ENCODE measurements around the gene NPDC1. TPM values are rescaled to one million over a fixed set of nuclear protein-coding genes. Genes with fewer than 3 reads are reported as not detected.

NPDC1 gene
- polyA plus RNA-seq, 2 of the 4 experiments (the other 2 are of a cell fraction) = 12.7 to 40.6 TPM

- no peak overlapping the region for H3K4me2 ChIP-seq
- H3K27ac ChIP-seq = no peak overlapping the region
- no peak overlapping the region for H3K4me3 ChIP-seq
- ATAC-seq (no peak), DNase-seq (ENCODE audit: low read depth in 1 of 2, low spot score in 1 of 2) (no peak), FAIRE-seq (no peak)
- ChIA-PET POLR2A (no interaction called here), CTCF (interaction anchor here (0.7 to 12.9 kb wide), 6 partner anchors 12 to 230 kb away, joined by 3 to 169 read pairs (median 4); partner anchors contain the start of genes ABCA2, AJM1 and FUT7)
- TF ChIP-seq HOXA7 (CRISPR knock-in tag; IDR thresholded peaks at IDR 0.05) = no peak
- TF ChIP-seq ZSCAN20 (CRISPR knock-in tag; IDR thresholded peaks at IDR 0.05) = no peak
- TF ChIP-seq GATA3 (IDR thresholded peaks at IDR 0.05; ENCODE audit: borderline replicate concordance) = no peak
- TF ChIP-seq ELK1 (IDR thresholded peaks at IDR 0.05; ENCODE audit: low read depth, low read length) = no peak
- TF ChIP-seq REST (IDR thresholded peaks at IDR 0.05) = no peak
- no peak for TF ChIP-seq ZNF302 (CRISPR knock-in tag; IDR thresholded peaks at IDR 0.05)
- no peak for TF ChIP-seq HEYL (CRISPR knock-in tag; IDR thresholded peaks at IDR 0.05)
- no peak for TF ChIP-seq HDAC2 (IDR thresholded peaks at IDR 0.05)
- no peak for TF ChIP-seq SMC3 (IDR thresholded peaks at IDR 0.05)
- no peak for TF ChIP-seq MAX (IDR thresholded peaks at IDR 0.05)
- no peak for TF ChIP-seq PBX3 (IDR thresholded peaks at IDR 0.05)
- no peak for TF ChIP-seq FOXS1 (CRISPR knock-in tag; IDR thresholded peaks at IDR 0.05)
- TF ChIP-seq NR3C1 (IDR thresholded peaks at IDR 0.05) = no peak
- TF ChIP-seq FOSL2 (IDR thresholded peaks at IDR 0.05) = no peak
- no peak for TF ChIP-seq FOSL2 (CRISPR knock-in tag; IDR thresholded peaks at IDR 0.05)
- no peak for TF ChIP-seq POLR2A (IDR thresholded peaks at IDR 0.05; ENCODE audit: low read length)
- no peak for TF ChIP-seq HES2 (IDR thresholded peaks at IDR 0.05)
- 95% methylated on average over 35 of the region's 45 CpGs for WGBS (ENCODE audit: missing lambda C conversion rate)
- peaks cover 6% of the 10 kb centered on the region; the same call in 2 of the 3 replicates for H3K4me1 ChIP-seq
- no peaks in the 10 kb centered on the region for H3K9me3 ChIP-seq
These were observed 28.0 kb downstream of the NPDC1 start for GRCh38 chr9:137017791-137018497.

GRCh38 chr9:137017071-137017470 is 28.9 kb downstream of the NPDC1 start:
- no peak for TF ChIP-seq FOSB (CRISPR knock-in tag; IDR thresholded peaks at IDR 0.05)
- Histone ChIP-seq H3K4me1 (no peaks in the 10 kb centered on the region), H3K4me3 (no peak overlapping the region), H3K9me3 (no peaks in the 10 kb centered on the region), H3K27ac (no peak overlapping the region), H3K4me2 (no peak overlapping the region)
- POLR2A ChIA-PET = no interaction called here
- 93% methylated on average over 21 of the region's 28 CpGs for whole genome bisulfite sequencing (ENCODE audit: missing lambda C conversion rate)
- DNase-seq (ENCODE audit: low read depth in 1 of 2, low spot score in 1 of 2) = no peak
- ATAC-seq = no peak
- no peak for FAIRE-seq
- CTCF ChIA-PET = interaction anchor here (0.8 to 7.6 kb wide), 5 partner anchors 13 to 51 kb away, joined by 3 to 62 read pairs (median 6); partner anchors contain the start of genes ABCA2, FUT7 and NPDC1
